Neural cell (in vitro differentiated cells): ENCODE measurements around the gene TADA3. TPM values are rescaled to one million over a fixed set of nuclear protein-coding genes. Genes with fewer than 3 reads are reported as not detected.

Experiments used
- H2AFZ ChIP-seq: fragments of 200-600, 300-800 bp; sonication (generic), shearing (Covaris generic); 2 replicates; pipeline ENCODE4 v1.6.0; 2014; ENCODE audit warnings: low read depth, mild to moderate bottlenecking, antibody characterized with exemption, low read length, moderate library complexity
- H3F3A ChIP-seq: fragments of 200-600 bp; shearing (Covaris generic); 2 replicates; pipeline ENCODE4 v1.6.1; 2016; ENCODE audit warnings: mild to moderate bottlenecking, moderate library complexity, mixed read lengths, antibody characterized with exemption, low read length; ENCODE audit not compliant: insufficient read depth, poor library complexity, severe bottlenecking
- H3K27ac ChIP-seq: fragments of 200-600, 300-800 bp; sonication (generic), shearing (Covaris generic); 2 replicates; pipeline ENCODE4 v1.5.1; 2014; ENCODE audit warnings: mild to moderate bottlenecking, low read length, moderate library complexity
- H3K27me3 ChIP-seq: fragments of 300-800, 200-600 bp; sonication (generic), shearing (Covaris generic); 2 replicates; pipeline ENCODE4 v1.6.0; 2014; ENCODE audit warnings: mild to moderate bottlenecking, low read depth, low read length, moderate library complexity; ENCODE audit not compliant: insufficient read depth
- H3K36me3 ChIP-seq: fragments of 300-800, 200-600 bp; sonication (generic), shearing (Covaris generic); 2 replicates; pipeline ENCODE4 v1.5.1; 2014; ENCODE audit warnings: mild to moderate bottlenecking, antibody characterized with exemption, low read length, moderate library complexity; ENCODE audit not compliant: insufficient read depth
- H3K4me2 ChIP-seq: fragments of 300-800, 200-600 bp; sonication (generic), shearing (Covaris generic); 2 replicates; pipeline ENCODE4 v1.6.0; 2014; ENCODE audit warnings: mild to moderate bottlenecking, low read length
- H3K4me3 ChIP-seq: fragments of 300-800, 200-600 bp; sonication (generic), shearing (Covaris generic); 2 replicates; pipeline ENCODE4 v1.5.1; 2014; ENCODE audit warnings: mild to moderate bottlenecking, low read length, moderate library complexity
- H3K79me2 ChIP-seq: fragments of 200-600 bp; shearing (Covaris generic); replicated peaks from 2 replicates; pipeline ENCODE4 v1.6.0; 2014; ENCODE audit warnings: mild to moderate bottlenecking, low read length, moderate library complexity; ENCODE audit not compliant: insufficient read depth
- H3K9ac ChIP-seq: fragments of 300-800, 200-600 bp; sonication (generic), shearing (Covaris generic); 2 replicates; pipeline ENCODE4 v1.6.1; 2016; ENCODE audit warnings: mild to moderate bottlenecking, low read length, mixed read lengths
- H3K9me2 ChIP-seq: fragments of 200-600 bp; shearing (Covaris generic); 2 replicates; pipeline ENCODE4 v1.6.1; 2016; ENCODE audit warnings: mild to moderate bottlenecking, low read length, mixed read lengths; ENCODE audit not compliant: insufficient read depth
- H3K9me3 ChIP-seq: fragments of 200-600, 300-800 bp; sonication (generic), shearing (Covaris generic); 2 replicates; pipeline ENCODE4 v1.6.1; 2016; ENCODE audit warnings: mild to moderate bottlenecking, mixed run types, low read length, moderate library complexity, mixed read lengths
- H4K20me1 ChIP-seq: fragments of 200-600 bp; shearing (Covaris generic); 2 replicates; pipeline ENCODE4 v1.6.1; 2016; ENCODE audit warnings: mild to moderate bottlenecking, mixed run types; ENCODE audit not compliant: insufficient read depth
- EP300 ChIP-seq: fragments of 450-650 bp; conservative IDR thresholded peaks from 2 replicates; pipeline ENCODE4 v1.6.1; 2014; ENCODE audit warnings: antibody characterized with exemption, mild to moderate bottlenecking, moderate library complexity; ENCODE audit not compliant: poor library complexity, severe bottlenecking
- EZH2 ChIP-seq: fragments of 200-600, 300-800 bp; shearing (Covaris generic), sonication (generic); IDR thresholded peaks from 2 replicates; pipeline ENCODE4 v1.6.1; 2014; ENCODE audit warnings: antibody characterized with exemption, low read length, borderline replicate concordance, mild to moderate bottlenecking; ENCODE audit not compliant: insufficient read depth, poor library complexity, severe bottlenecking
- MXI1 ChIP-seq: fragments of 450-650 bp; conservative IDR thresholded peaks from 2 replicates; pipeline ENCODE4 v1.6.1; 2014; ENCODE audit warnings: antibody characterized with exemption, mild to moderate bottlenecking; ENCODE audit not compliant: poor library complexity, severe bottlenecking
- POLR2AphosphoS5 ChIP-seq: IDR thresholded peaks from 2 replicates; pipeline ENCODE4 v1.6.1; 2012
- RAD21 ChIP-seq: fragments of 450-650 bp; conservative IDR thresholded peaks from 2 replicates; pipeline ENCODE4 v1.6.1; 2014; ENCODE audit warnings: antibody characterized with exemption, mild to moderate bottlenecking, moderate library complexity
- SMC3 ChIP-seq: fragments of 450-650 bp; conservative IDR thresholded peaks from 2 replicates; pipeline ENCODE4 v1.6.1; 2014; ENCODE audit warnings: antibody characterized with exemption, mild to moderate bottlenecking, moderate library complexity; ENCODE audit not compliant: poor library complexity
- TAF1 ChIP-seq: IDR thresholded peaks from 2 replicates; pipeline ENCODE4 v1.6.1; 2012; ENCODE audit warnings: low read depth
- polyA plus RNA-seq: library from polyadenylated mRNA; depleted of rRNA; stranded (reverse); fragments of >200 nt; gene quantifications from 2 replicates; pipeline ENCODE4 v1.2.3, GENCODE V29; 2014
- TF ChIP-seq, protein P1 (sequence below): IDR thresholded peaks from 2 replicates; pipeline ENCODE4 v1.6.1; 2012; ENCODE audit warnings: borderline replicate concordance
- TF ChIP-seq, protein P2 (sequence below): fragments of 450-650 bp; IDR thresholded peaks from 2 replicates; pipeline ENCODE4 v1.5.1; 2014; ENCODE audit warnings: antibody characterized with exemption, mild to moderate bottlenecking, moderate library complexity; ENCODE audit not compliant: poor library complexity, severe bottlenecking

The TADA3 gene
- polyA plus RNA-seq, 1 donor from 2014 or later, result 55.4 TPM

DNA sequence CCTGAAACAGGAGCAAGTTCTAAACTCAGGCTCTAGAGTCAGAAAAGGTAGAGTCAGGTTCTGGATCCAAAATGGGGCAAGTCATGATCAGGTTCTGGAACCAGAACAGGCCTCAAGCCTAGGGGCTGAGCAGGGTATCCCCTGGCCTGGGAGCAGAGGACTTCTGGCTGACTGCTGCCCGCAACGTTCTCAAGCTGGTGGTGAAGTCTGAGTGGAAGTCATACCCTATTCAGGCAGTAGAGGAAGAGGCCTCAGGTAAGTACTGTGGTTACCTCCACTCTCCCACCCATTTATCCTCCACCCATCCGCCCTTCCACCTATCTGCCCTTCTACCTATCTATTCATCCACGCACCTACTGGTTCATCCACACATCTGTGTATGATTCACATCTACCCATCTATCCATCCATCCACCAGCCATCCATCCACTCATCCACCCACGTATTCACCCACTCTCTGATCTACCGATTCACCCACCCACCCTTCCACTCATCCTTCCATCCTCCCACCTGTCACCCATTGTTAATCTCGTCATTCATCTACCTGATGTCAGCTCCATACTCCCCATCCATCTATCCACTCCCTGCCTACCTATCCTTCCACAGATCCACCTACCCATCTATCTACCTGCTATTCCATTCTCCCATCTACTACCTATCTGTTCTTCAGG is 26.5 kb upstream of the TADA3 start:
- H3K4me3 ChIP-seq, result no peak overlapping the region
- no peaks in the 10 kb centered on the region for H4K20me1 ChIP-seq
- no peaks in the 10 kb centered on the region for H3K79me2 ChIP-seq
- no peaks in the 10 kb centered on the region for H3K9me2 ChIP-seq
- H3K36me3 ChIP-seq, result no peaks in the 10 kb centered on the region
- H3K9ac ChIP-seq, result no peak overlapping the region
- H3K9me3 ChIP-seq, result no peaks in the 10 kb centered on the region
- H3K27me3 ChIP-seq, result no peaks in the 10 kb centered on the region
- no peaks in the 10 kb centered on the region for H3F3A ChIP-seq
- TF ChIP-seq EZH2, result no peak
- no peak overlapping the region for H2AFZ ChIP-seq
- no peak overlapping the region for H3K4me2 ChIP-seq
- no peak overlapping the region for H3K27ac ChIP-seq

DNA sequence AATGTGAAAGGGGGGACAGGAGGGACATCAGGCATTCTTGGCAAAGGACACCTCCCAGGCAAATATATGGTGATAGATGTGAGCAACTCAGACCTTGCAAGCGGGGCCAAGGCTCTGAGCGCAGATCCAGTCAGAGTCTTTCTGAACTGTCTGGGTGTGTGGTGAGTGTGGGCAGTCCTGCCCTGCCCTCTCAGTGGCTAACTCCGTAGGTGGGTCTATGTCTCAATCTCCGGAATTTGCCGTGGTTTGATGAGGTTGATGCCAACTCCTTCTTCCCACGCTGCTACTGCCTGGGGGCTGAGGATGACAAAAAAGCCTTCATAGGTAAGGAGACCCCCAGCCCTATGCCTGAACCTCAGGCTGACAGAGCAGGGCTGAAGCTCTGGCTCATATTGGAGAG is 25.2 kb upstream of the TADA3 start:
- Histone ChIP-seq H3K4me3 (no peak overlapping the region), H3K9ac (no peak overlapping the region), H3K79me2 (no peaks in the 10 kb centered on the region), H3K36me3 (no peaks in the 10 kb centered on the region), H3K9me2 (no peaks in the 10 kb centered on the region), H3F3A (no peaks in the 10 kb centered on the region), H4K20me1 (no peaks in the 10 kb centered on the region), H3K27ac (no peak overlapping the region), H3K4me2 (no peak overlapping the region), H3K9me3 (no peaks in the 10 kb centered on the region), H3K27me3 (no peaks in the 10 kb centered on the region), H2AFZ (no peak overlapping the region)
- TF ChIP-seq EP300 (no peak), MXI1 (no peak), POLR2AphosphoS5 (no peak), RAD21 (no peak), SMC3 (no peak), TAF1 (no peak), EZH2 (no peak)
- TF ChIP-seq, protein P1, sequence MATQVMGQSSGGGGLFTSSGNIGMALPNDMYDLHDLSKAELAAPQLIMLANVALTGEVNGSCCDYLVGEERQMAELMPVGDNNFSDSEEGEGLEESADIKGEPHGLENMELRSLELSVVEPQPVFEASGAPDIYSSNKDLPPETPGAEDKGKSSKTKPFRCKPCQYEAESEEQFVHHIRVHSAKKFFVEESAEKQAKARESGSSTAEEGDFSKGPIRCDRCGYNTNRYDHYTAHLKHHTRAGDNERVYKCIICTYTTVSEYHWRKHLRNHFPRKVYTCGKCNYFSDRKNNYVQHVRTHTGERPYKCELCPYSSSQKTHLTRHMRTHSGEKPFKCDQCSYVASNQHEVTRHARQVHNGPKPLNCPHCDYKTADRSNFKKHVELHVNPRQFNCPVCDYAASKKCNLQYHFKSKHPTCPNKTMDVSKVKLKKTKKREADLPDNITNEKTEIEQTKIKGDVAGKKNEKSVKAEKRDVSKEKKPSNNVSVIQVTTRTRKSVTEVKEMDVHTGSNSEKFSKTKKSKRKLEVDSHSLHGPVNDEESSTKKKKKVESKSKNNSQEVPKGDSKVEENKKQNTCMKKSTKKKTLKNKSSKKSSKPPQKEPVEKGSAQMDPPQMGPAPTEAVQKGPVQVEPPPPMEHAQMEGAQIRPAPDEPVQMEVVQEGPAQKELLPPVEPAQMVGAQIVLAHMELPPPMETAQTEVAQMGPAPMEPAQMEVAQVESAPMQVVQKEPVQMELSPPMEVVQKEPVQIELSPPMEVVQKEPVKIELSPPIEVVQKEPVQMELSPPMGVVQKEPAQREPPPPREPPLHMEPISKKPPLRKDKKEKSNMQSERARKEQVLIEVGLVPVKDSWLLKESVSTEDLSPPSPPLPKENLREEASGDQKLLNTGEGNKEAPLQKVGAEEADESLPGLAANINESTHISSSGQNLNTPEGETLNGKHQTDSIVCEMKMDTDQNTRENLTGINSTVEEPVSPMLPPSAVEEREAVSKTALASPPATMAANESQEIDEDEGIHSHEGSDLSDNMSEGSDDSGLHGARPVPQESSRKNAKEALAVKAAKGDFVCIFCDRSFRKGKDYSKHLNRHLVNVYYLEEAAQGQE, result no peak
- TF ChIP-seq, protein P2, sequence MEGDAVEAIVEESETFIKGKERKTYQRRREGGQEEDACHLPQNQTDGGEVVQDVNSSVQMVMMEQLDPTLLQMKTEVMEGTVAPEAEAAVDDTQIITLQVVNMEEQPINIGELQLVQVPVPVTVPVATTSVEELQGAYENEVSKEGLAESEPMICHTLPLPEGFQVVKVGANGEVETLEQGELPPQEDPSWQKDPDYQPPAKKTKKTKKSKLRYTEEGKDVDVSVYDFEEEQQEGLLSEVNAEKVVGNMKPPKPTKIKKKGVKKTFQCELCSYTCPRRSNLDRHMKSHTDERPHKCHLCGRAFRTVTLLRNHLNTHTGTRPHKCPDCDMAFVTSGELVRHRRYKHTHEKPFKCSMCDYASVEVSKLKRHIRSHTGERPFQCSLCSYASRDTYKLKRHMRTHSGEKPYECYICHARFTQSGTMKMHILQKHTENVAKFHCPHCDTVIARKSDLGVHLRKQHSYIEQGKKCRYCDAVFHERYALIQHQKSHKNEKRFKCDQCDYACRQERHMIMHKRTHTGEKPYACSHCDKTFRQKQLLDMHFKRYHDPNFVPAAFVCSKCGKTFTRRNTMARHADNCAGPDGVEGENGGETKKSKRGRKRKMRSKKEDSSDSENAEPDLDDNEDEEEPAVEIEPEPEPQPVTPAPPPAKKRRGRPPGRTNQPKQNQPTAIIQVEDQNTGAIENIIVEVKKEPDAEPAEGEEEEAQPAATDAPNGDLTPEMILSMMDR, result no peak
